Astrocyte of the spinal cord (primary cell): Measurements from ENCODE around the gene SOX2.

ENCODE experiments used
- DNase-seq: peaks from one replicate; pipeline ENCODE4 v3.0.0; 2011; ENCODE audit warnings: low read depth, low spot score
- H3K4me3 ChIP-seq: 2 replicates; pipeline ENCODE4 v1.5.1; 2011; ENCODE audit warnings: low read depth, mild to moderate bottlenecking, low read length, moderate library complexity
- in situ Hi-C: cut with HindIII; loops from 2 replicates; pipeline ENCODE4 v1.10.0; 2017; ENCODE audit warnings: low sequenced_read_pairs
- TF ChIP-seq, protein P1 (sequence below): IDR thresholded peaks from 2 replicates; pipeline ENCODE4 v1.5.1; 2012; ENCODE audit warnings: low read depth, mild to moderate bottlenecking, low read length, inconsistent platforms

Gene SOX2

DNA sequence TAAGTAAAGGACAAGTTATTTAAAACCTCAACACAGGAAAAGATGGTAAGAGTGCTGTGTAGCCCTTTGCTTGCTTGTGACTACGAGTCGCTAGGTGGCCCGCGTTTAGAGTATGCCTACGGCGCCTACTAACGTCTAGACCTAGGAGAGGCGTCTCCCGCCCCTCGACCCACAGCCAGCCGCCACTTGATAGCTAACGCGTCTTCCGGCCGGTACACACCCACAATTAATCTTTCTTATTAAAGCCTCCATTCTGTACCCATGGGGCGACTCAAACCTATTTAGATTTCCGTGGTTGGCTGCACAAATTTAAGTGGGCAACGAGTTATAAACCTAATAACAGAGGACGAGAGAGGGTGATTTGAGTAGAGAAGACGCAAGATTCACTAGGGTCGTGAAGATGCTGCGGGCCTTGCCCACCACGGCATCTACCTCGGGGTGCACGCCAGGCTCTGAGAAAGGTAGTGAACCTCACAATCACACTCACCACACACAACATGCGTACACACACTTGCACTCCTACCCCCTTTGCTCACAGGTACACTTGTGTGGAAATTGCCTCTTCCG, 12.0 kb downstream of the SOX2 start:
- DNase-seq: peak; percentile 32
- H3K4me3 ChIP-seq: peak overlapping the region; percentile 18
- TF ChIP-seq, protein P1, sequence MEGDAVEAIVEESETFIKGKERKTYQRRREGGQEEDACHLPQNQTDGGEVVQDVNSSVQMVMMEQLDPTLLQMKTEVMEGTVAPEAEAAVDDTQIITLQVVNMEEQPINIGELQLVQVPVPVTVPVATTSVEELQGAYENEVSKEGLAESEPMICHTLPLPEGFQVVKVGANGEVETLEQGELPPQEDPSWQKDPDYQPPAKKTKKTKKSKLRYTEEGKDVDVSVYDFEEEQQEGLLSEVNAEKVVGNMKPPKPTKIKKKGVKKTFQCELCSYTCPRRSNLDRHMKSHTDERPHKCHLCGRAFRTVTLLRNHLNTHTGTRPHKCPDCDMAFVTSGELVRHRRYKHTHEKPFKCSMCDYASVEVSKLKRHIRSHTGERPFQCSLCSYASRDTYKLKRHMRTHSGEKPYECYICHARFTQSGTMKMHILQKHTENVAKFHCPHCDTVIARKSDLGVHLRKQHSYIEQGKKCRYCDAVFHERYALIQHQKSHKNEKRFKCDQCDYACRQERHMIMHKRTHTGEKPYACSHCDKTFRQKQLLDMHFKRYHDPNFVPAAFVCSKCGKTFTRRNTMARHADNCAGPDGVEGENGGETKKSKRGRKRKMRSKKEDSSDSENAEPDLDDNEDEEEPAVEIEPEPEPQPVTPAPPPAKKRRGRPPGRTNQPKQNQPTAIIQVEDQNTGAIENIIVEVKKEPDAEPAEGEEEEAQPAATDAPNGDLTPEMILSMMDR: no peak
- in situ Hi-C loops: no loop called here

DNA sequence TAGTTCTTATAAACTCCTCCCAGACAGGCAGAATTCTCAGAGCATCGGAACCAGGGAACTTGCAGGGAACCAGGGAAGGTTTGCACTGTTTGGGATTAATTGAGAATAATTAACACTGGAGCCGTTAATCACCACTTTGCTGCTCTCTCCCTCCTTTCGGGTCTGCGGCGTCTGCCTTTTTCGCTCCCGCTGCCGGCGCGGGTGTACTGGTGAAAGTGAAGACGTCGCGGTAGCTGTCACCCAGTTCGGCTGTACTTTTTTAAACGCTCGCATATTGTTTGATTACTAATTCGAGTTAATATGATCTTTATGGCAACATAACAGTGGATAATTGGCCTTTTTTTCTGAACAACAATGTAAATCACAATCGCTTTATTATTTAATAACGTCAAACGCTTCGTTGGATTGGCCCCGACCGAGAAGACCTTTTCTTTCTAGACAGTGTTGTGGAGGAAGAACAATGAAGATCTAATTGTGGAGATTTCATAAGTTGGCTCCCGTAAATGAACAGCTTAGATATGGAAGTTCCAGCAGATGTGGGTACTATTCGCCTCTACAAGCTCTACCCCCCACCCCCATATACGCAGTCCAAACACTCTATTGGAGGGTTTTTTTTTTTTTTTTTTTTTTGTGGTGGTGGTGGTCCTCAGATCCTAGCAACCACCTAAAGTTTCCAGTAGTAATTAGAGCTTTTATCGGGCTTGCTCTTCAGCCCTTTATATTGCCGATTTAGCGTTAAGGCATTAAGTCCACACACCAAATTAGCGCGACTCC, 12.7 kb downstream of the SOX2 start:
- TF ChIP-seq, protein P1: no peak
- peak overlapping the region; percentile 18 for H3K4me3 ChIP-seq
- in situ Hi-C loops: no loop called here
- peak; percentile 48 for DNase-seq

- TF ChIP-seq, protein P1: no peak
- DNase-seq: no peak
- in situ Hi-C loops: no loop called here
- no peak overlapping the region for H3K4me3 ChIP-seq
Measured at GRCh38 chr3:181725131-181725731, 13.5 kb downstream of the SOX2 start.

- TF ChIP-seq, protein P1: no peak
- DNase-seq: no peak
- H3K4me3 ChIP-seq: no peak overlapping the region
- in situ Hi-C loops: no loop called here
Measured at GRCh38 chr3:181725830-181726229, 14.1 kb downstream of the SOX2 start.

DNA sequence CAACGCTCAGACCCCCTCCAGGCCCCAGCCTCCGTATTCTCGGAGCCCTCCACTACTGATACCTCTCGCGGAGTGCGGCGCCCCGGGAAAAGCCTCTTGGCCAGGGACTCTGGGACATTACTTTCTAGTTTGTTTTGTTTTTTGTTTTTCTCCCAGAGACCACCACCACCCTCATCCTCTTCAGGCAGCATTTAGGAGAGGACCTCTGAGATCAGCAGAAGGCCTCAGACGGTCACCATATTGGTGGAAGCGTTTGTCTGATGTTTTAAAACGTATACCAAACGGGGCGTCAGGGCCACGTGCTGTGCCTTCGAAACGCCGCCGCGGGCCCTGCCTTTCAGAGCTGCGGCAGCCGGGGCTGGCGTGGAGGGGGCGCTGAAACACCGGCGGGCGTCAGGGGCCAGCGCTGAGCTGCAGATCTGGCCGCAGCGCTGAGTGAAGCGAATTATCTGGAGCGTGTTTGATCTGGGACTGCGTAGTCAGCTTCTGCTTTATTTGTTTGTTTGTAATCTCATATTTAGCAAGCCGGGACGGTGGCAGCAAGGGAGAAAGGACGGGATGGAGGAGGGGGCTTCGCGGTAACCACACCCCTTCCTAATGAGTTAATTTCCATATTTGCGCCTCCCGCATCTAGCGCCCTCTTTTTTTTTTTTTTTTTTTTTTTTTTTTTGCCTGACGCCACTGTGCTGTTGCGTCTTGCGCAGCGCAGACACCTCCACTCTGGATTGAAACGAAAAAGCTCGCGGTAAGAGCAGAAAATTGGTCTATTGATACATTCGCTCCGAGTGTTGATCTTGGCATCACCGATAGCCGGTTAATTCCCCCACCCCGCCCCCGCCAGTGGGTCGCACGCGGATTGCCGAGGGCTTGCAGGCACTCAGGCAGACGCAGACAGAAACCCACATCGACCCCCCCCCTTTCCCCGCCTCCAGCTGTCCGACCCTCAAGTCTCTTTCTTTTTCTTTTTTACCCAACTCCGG, 14.9 kb downstream of the SOX2 start:
- H3K4me3 ChIP-seq: peak overlapping the region; percentile 46
- TF ChIP-seq, protein P1: peak; percentile 37
- in situ Hi-C loops: no loop called here
- DNase-seq: peak; percentile 53

DNA sequence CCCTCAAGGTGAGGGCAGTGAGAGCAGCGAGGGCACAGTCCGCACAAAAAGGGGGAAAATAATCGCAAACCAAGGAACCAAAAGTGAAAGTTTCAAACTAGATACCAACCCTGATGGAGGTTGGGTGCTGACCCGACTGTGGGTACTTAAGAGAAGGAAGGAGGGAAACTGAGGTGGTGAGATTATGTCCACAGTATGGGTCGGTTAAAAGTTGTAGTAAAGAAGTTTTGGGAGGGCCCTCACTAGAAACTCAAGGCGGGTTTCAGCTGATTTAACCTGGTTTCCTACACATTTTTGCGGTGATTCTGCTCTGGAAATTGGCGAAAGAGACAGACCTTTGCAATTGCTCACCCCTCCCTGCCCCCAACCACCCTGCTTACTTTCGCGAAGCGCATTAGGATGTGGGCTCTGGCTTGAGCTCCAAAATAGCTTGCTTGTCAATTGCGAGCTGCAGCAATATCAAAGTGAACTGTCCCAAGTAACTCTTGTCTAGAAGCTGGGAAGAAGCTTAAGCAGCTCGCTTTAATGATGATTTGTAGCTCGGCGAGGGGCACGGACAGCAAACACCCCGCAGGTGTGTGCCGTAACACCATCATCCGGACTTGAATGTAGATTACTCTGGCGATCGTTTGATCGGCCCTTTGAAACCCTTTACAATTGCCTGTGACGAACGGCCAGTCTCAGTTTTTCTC, 15.8 kb downstream of the SOX2 start:
- peak overlapping the region; percentile 46 for H3K4me3 ChIP-seq
- peak; percentile 62 for DNase-seq
- TF ChIP-seq, protein P1: no peak
- in situ Hi-C loops: no loop called here
